Mesothelial cell of epicardium (in vitro differentiated cells): ENCODE measurements around the gene DHRSX. TPM values are rescaled to one million over a fixed set of nuclear protein-coding genes. Genes with fewer than 3 reads are reported as not detected.

Experiments
- DNase-seq, 2 experiments: peaks; one replicate each; pipeline ENCODE4 v3.0.0; 2021; ENCODE audit warnings: low spot score in 2 of 2; ENCODE audit not compliant: unreplicated experiment in 2 of 2
- H3K27ac Mint-ChIP-seq: 2 replicates; pipeline ENCODE4 v1.8.0; 2021; ENCODE audit warnings: mixed read lengths
- H3K27me3 Mint-ChIP-seq: 2 replicates; pipeline ENCODE4 v1.8.0; 2021; ENCODE audit warnings: low read depth, mixed read lengths
- H3K36me3 Mint-ChIP-seq: 2 replicates; pipeline ENCODE4 v1.8.0; 2021; ENCODE audit warnings: mixed read lengths
- H3K4me1 Mint-ChIP-seq: 2 replicates; pipeline ENCODE4 v1.8.0; 2021; ENCODE audit warnings: mixed read lengths
- H3K4me3 Mint-ChIP-seq: 2 replicates; pipeline ENCODE4 v1.8.0; 2021; ENCODE audit warnings: mild to moderate bottlenecking, moderate library complexity, mixed read lengths
- H3K9me3 Mint-ChIP-seq: 2 replicates; pipeline ENCODE4 v1.8.0; 2021; ENCODE audit warnings: mixed read lengths
- total RNA-seq: library from RNA; stranded (reverse); gene quantifications from 3 replicates; pipeline ENCODE4 v1.2.1, GENCODE V29; 2021
- TF ChIP-seq, protein P1 (sequence below): fragments of 200-600 bp; sonication (generic); IDR thresholded peaks from one replicate; pipeline ENCODE4 v1.5.0; 2021; ENCODE audit warnings: antibody characterized with exemption; ENCODE audit not compliant: unreplicated experiment

DHRSX gene
- total RNA-seq, 1 donor from 2014 or later: 43.5 TPM

DNA sequence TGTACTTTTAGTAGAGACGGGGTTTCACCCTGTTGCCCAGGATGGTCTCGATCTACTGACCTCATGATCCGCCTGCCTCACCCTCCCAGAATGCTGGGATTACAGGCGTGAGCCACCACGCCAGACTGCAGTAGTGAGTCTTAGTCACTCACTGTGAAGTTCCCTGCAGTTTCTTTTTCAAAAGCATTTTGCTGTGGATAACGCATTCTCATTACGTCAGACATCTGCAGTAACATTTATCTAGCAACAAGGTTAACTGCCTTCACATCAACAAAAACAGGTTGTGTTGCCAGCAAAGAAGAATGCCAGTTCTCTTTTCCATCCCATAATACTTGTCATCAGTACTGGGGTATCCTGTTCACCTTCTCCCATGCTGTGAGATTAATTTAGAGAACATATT is 164.6 kb downstream of the DHRSX start:
- Mint-ChIP-seq H3K9me3 (peaks cover 9% of the 10 kb centered on the region), H3K27me3 (no peaks in the 10 kb centered on the region), H3K4me1 (no peaks in the 10 kb centered on the region), H3K4me3 (no peak overlapping the region), H3K27ac (no peak overlapping the region), H3K36me3 (peaks cover 27% of the 10 kb centered on the region)
- TF ChIP-seq, protein P1, sequence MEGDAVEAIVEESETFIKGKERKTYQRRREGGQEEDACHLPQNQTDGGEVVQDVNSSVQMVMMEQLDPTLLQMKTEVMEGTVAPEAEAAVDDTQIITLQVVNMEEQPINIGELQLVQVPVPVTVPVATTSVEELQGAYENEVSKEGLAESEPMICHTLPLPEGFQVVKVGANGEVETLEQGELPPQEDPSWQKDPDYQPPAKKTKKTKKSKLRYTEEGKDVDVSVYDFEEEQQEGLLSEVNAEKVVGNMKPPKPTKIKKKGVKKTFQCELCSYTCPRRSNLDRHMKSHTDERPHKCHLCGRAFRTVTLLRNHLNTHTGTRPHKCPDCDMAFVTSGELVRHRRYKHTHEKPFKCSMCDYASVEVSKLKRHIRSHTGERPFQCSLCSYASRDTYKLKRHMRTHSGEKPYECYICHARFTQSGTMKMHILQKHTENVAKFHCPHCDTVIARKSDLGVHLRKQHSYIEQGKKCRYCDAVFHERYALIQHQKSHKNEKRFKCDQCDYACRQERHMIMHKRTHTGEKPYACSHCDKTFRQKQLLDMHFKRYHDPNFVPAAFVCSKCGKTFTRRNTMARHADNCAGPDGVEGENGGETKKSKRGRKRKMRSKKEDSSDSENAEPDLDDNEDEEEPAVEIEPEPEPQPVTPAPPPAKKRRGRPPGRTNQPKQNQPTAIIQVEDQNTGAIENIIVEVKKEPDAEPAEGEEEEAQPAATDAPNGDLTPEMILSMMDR: no peak
- no peak for DNase-seq

DNA sequence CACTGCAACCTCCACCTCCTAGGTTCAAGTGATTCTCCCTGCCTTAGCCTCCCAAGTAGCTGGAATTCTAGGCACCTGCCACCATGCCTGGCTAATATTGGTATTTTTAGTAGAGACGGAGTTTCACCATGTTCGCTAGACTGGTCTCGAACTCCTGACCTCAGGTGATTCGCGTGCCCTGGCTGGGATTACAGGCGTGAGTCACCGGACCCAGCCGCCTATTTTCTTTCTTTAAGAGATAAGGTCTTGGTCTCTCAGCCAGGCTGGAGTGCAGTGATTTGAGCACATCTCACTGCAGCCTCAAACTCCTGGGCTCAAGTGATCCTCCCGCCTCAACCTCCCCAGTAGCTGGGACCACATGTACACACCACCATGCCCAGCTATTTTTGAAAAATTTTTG is 166.5 kb downstream of the DHRSX start:
- TF ChIP-seq, protein P1: no peak
- Mint-ChIP-seq H3K27me3 (no peaks in the 10 kb centered on the region), H3K9me3 (peaks cover 6% of the 10 kb centered on the region), H3K27ac (no peak overlapping the region), H3K36me3 (peaks cover 19% of the 10 kb centered on the region), H3K4me3 (no peak overlapping the region), H3K4me1 (no peaks in the 10 kb centered on the region)
- no peak for DNase-seq

DNA sequence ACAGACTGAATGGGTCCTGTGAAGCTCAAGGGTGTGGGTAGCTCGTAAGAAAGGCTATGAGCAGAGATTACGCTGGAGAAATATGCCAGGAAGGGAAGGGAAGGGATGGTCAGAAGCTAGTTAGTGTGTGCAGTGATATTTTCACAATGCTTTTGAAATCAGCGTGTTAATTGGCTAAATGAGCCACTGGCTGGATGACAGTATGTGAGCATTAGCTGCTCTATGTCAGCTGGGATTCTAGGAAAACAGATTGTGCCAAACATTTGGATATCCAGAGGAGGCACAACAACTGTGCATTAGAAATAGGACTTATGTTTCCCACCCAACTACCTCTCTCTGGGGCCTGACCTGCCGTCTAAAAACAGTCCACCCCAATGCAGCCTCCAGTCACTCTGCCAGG is 168.5 kb downstream of the DHRSX start:
- H3K4me1 Mint-ChIP-seq: no peaks in the 10 kb centered on the region
- H3K9me3 Mint-ChIP-seq: no peaks in the 10 kb centered on the region
- no peak overlapping the region for H3K4me3 Mint-ChIP-seq
- H3K27ac Mint-ChIP-seq: no peak overlapping the region
- DNase-seq: no peak
- TF ChIP-seq, protein P1: no peak
- peaks cover 10% of the 10 kb centered on the region for H3K36me3 Mint-ChIP-seq
- no peaks in the 10 kb centered on the region for H3K27me3 Mint-ChIP-seq

DNA sequence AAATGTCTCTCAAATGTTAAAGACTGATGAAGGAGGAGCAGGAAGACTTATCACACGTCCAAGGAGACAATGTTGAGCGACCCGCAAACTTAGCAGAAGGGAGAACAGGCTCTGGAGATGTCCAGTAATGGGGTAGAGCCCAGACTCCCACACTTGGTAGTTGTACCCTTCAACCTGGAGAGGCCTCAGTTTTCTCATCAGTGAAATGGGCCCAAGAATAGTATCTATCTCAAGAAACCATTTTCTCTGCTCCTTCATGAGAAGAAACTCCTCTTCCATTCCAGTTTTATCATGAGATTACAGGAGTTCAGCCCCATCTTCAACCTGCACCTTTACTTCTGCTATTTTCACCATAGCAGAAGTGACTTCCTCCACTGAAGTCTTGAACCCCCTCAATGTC is 169.9 kb downstream of the DHRSX start:
- H3K9me3 Mint-ChIP-seq: peaks cover under 1% of the 10 kb centered on the region
- no peaks in the 10 kb centered on the region for H3K4me1 Mint-ChIP-seq
- DNase-seq: no peak
- H3K27ac Mint-ChIP-seq: no peak overlapping the region
- peaks cover 8% of the 10 kb centered on the region for H3K36me3 Mint-ChIP-seq
- TF ChIP-seq, protein P1: no peak
- H3K4me3 Mint-ChIP-seq: no peak overlapping the region
- H3K27me3 Mint-ChIP-seq: no peaks in the 10 kb centered on the region

DNA sequence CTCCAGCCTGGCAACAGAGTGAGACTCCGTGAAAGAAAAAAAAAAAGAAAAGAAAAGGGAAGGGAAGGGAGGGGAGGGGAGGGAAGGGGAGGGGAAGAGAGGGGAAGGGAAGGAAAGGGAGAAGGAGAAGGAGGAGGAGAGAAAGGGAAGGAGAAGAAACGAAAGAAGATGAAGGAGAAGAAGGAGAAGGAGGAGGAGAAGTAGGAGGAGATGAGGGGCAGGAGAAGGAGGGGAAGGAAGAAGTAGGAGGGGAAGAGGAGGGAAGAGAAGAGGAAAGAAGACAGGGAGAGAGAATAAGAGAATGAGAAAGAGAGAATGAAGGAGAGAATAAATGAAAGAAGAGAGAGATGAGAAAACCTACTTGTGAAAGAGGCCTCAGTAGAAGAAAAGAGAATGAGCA is 170.3 kb downstream of the DHRSX start:
- Mint-ChIP-seq H3K4me1 (no peaks in the 10 kb centered on the region), H3K9me3 (peaks cover 4% of the 10 kb centered on the region), H3K27ac (no peak overlapping the region), H3K4me3 (no peak overlapping the region), H3K27me3 (no peaks in the 10 kb centered on the region), H3K36me3 (peaks cover 10% of the 10 kb centered on the region)
- TF ChIP-seq, protein P1: no peak
- DNase-seq: no peak

DNA sequence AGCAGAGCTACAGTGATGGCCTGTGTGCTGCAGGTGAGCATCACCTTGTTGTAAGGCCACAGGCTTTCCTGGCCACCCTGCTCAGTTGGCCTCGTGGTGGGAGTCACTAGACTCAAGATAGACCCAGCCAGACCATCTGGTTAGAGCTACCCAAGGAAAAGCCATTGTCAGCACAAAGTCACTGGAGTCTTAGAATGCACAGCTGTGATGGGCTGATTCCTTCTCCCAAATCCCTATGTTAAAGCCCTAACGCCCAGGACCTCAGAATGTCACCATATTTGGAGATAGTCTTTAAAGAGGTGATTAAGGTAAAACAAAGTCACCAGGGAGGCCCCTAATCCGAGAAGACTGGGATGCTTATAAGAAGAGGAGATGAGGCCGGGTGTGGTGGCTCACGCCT is 173.4 kb downstream of the DHRSX start:
- H3K9me3 Mint-ChIP-seq: peaks cover 4% of the 10 kb centered on the region
- H3K27ac Mint-ChIP-seq: no peak overlapping the region
- TF ChIP-seq, protein P1: no peak
- DNase-seq: no peak
- H3K36me3 Mint-ChIP-seq: peaks cover 19% of the 10 kb centered on the region
- H3K4me3 Mint-ChIP-seq: no peak overlapping the region
- H3K27me3 Mint-ChIP-seq: no peaks in the 10 kb centered on the region
- H3K4me1 Mint-ChIP-seq: no peaks in the 10 kb centered on the region
